Right hindlimb (tissue), 1 donor: ENCODE results near the gene RNF157.

Experiments
- DNase-seq: peaks from one replicate; pipeline ENCODE4 v3.0.0-alpha.2; 2018

The RNF157 gene

GRCh38 chr17:76119409-76120371 lies 120.6 kb downstream of the RNF157 start:
- DNase-seq: no peak

GRCh38 chr17:76115138-76115754 lies 125.0 kb downstream of the RNF157 start:
- no peak for DNase-seq

GRCh38 chr17:76111956-76112355 lies 128.3 kb downstream of the RNF157 start:
- DNase-seq: no peak

DNA sequence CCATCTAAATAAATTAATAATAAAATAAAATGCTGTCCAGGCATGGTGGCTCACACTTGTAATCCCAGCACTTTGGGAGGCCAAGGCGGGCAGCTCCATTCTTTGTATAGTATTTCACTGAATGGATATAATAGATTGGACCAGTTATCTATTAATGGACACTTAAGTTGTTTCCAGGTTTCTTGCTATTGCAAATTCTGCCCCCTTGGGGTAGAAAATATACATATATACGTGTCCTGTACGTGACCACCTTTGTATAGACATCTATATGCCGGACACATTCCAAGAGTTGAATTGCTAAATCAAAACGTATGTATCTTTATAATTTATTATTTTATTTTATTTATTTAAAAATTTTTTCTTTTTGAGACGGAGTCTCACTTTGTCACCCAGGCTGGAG lies 132.8 kb downstream of the RNF157 start:
- no peak for DNase-seq

DNA sequence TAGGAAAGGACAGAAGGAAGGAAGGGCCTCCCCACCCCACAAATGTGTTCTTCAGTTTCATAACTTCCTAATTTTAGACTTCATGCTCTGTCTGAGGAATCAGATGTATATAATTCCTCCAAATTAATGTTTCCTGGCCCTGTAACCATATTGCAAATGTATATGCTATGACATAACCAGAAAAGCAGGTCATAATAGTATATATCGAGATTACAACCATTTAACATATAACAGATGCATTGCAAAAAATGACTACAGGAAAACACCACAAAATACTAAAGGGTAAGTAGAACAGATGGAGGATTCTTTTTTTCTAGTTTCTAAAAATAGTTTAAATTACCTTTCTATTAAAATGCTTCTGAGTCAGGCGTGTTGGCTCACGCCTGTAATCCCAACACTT lies 133.6 kb downstream of the RNF157 start:
- no peak for DNase-seq

GRCh38 chr17:76104896-76105231 lies 135.4 kb downstream of the RNF157 start:
- no peak for DNase-seq

- DNase-seq: no peak
Measured at GRCh38 chr17:76104140-76104895, 136.0 kb downstream of the RNF157 start.

DNA sequence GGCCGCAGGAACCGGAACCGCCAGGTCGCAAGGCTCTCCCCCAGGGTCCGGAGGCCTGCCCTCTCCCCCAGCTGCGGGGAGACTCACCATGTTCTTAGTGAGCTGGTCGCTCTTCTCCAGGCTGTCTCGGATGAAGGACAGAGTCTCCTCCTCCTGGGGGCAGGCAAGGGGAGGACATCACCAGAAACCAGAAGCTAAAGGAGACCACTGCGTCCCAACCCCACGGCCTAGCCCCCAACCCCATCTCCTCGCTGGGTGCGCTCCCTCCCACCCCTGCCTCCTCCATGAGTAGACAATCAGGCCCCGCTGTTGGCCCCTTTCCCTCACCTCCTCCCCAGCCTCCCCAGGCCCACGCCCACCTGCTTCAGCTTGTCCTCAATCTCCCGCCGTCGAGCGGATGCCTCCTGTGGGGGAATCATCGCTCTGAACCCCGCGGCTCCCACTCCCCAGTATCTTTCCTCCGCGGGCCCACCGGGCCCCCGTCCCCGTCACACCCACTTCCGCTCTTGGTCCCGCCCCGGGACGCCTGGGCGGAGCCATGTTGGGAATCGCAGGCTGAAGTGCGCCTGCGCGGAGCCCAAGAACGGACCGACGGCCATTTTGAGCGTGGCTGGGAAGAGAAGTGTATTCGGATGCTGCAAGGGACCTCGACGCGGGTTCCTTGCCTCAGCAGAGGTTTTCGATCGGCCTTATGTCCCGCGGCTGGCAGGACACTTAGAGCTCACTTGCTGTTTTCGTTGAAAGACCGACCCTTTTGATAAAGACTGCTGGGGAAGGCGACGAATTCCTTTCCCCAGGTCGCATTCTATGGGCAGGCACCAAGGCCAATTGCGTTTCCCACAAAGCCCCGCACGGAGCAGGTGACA lies 136.8 kb downstream of the RNF157 start, which contains the start of gene EXOC7:
TSS of gene EXOC7 (minus strand) at position 514 of the 866 bp plus-strand sequence. CDS start at position 419, 95 bp downstream.
- DNase-seq: peak; percentile 95

DNA sequence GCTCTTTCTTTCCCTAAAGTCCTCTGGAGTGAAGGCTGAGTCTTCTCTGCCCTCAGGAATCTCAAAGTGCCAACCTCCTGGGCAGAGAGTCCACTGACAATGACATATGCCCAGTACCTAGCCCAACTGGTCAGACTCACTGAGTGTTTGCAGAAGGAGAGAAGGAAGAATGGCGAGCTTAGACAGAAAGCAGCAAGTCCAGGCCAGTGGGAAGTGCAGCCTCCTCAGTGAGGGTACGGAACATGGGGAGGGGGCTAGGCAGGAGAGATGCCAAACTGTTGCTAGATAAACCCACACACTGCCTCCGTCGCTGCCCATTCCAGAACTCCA lies 137.4 kb downstream of the RNF157 start:
- no peak for DNase-seq

GRCh38 chr17:76097716-76098295 lies 142.5 kb downstream of the RNF157 start:
- peak; percentile 9 for DNase-seq

GRCh38 chr17:76095943-76096342 lies 144.3 kb downstream of the RNF157 start:
- DNase-seq: no peak

DNA sequence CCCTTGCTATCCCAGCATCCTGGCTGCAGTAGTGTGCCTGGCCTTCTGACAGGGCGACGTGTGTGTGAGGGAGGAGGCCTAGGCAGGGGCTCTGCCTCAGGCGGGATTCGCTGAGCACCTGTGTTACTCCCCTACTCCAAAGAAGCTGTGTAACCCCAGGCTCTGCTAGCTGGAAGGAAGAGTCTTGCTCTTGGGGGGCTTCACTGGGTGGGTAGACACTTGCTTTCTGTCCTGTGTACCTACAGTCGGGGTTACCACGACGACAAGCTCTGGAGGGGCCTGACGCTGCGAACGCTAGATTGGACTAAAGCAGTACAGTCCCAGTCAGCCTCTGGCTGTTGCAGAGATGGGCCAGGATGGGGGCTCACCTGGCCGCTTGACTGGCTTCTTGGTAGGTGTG lies 146.2 kb downstream of the RNF157 start:
- peak; percentile 12 for DNase-seq

- no peak for DNase-seq
Measured at GRCh38 chr17:76092526-76093413, 147.5 kb downstream of the RNF157 start.
